Common myeloid progenitor, CD34-positive (primary cell): ENCODE results near the gene FBXL15.

Source experiments
- CTCF ChIA-PET: fragments of 350-600 bp; sonication (Branson Sonifier 250); formaldehyde crosslinking; loops from one replicate; lab custom pipeline; 2021; ENCODE audit warnings: antibody characterized with exemption; lab: Charles Lee
- POLR2A ChIA-PET: fragments of 350-600 bp; sonication (Branson Sonifier 250); formaldehyde crosslinking; loops from one replicate; lab custom pipeline; 2021; ENCODE audit warnings: antibody characterized with exemption; lab: Charles Lee
- DNase-seq, 3 donors: peaks; one replicate each; pipeline versions ENCODE4 v3.0.0 to v3.0.0-alpha.2; 2013
- H3K27ac ChIP-seq, 2 experiments: 1 replicate in 1 of 2; 2 replicates in 1 of 2; pipeline ENCODE4 v1.7.0; 2013; ENCODE audit warnings: inconsistent platforms in 2 of 2, low read length in 2 of 2, mild to moderate bottlenecking in 2 of 2, low read depth in 1 of 2, moderate library complexity in 1 of 2; ENCODE audit not compliant: severe bottlenecking in 2 of 2, insufficient read depth in 1 of 2, poor library complexity in 1 of 2
- H3K27me3 ChIP-seq, 5 experiments: replicated peaks in 2 of 5; 1 replicate in 3 of 5; 2 replicates in 2 of 5; pipeline versions ENCODE4 v1.6.1 to v1.7.0; 2013; ENCODE audit warnings: low read length in 4 of 5, mild to moderate bottlenecking in 2 of 5, moderate library complexity in 2 of 5, inconsistent platforms in 1 of 5; ENCODE audit not compliant: insufficient read depth in 5 of 5, control insufficient read depth in 4 of 5
- H3K36me3 ChIP-seq, 4 experiments: 1 replicate in 2 of 4; 2 replicates in 2 of 4; pipeline versions ENCODE4 v1.6.1 to v1.7.0; 2013; ENCODE audit warnings: low read length in 3 of 4, control low read depth in 1 of 4, mild to moderate bottlenecking in 1 of 4; ENCODE audit not compliant: control insufficient read depth in 4 of 4, insufficient read depth in 4 of 4
- H3K4me1 ChIP-seq, 4 experiments: 1 replicate in 3 of 4; 2 replicates in 1 of 4; pipeline versions ENCODE4 v1.6.1 to v1.7.1; 2013; ENCODE audit warnings: low read length in 3 of 4, mild to moderate bottlenecking in 3 of 4, control low read depth in 1 of 4, inconsistent platforms in 1 of 4, moderate library complexity in 1 of 4; ENCODE audit not compliant: control insufficient read depth in 4 of 4, insufficient read depth in 4 of 4; ENCODE audit errors: control extremely low read depth in 1 of 4
- H3K4me3 ChIP-seq, 7 experiments: 1 replicate in 4 of 7; 2 replicates in 3 of 7; pipeline versions ENCODE4 v1.5.1 to v1.7.0; 2013; ENCODE audit warnings: mild to moderate bottlenecking in 7 of 7, low read length in 6 of 7, moderate library complexity in 6 of 7, inconsistent platforms in 2 of 7, low read depth in 2 of 7, control low read depth in 1 of 7; ENCODE audit not compliant: insufficient read depth in 4 of 7, control insufficient read depth in 1 of 7; ENCODE audit errors: extremely low read depth in 1 of 7
- H3K9me3 ChIP-seq, 5 experiments: 1 replicate in 4 of 5; 2 replicates in 1 of 5; pipeline versions ENCODE4 v1.6.1 to v1.7.1; 2013; ENCODE audit warnings: low read length in 4 of 5, mild to moderate bottlenecking in 2 of 5, inconsistent platforms in 1 of 5, low read depth in 1 of 5, moderate library complexity in 1 of 5; ENCODE audit not compliant: control insufficient read depth in 4 of 5, insufficient read depth in 2 of 5; ENCODE audit errors: control extremely low read depth in 1 of 5
- WGBS: methylation state at CpG from one replicate; pipeline ENCODE4 v1.1.5; 2013; ENCODE audit not compliant: insufficient coverage; 5-methylcytosine and 5-hydroxymethylcytosine counted together

Gene FBXL15

GRCh38 chr10:102413053-102413705 is 7.5 kb upstream of the FBXL15 start:
- H3K4me3 ChIP-seq, result no peak overlapping the region
- ChIA-PET CTCF (interaction anchor here (0.9 to 5.4 kb wide), 7 partner anchors 9 to 40 kb away, joined by 3 to 20 read pairs (median 6); no protein-coding TSS in a partner anchor), POLR2A (no interaction called here)
- H3K9me3 ChIP-seq, result no peaks in the 10 kb centered on the region
- peak in 1 of 3 donors; percentile 28 for DNase-seq
- H3K4me1 ChIP-seq, result peaks cover 0 to 30% (median 22%) of the 10 kb centered on the region in 4 experiments
- peaks cover 2 to 48% (median 29%) of the 10 kb centered on the region in 5 experiments for H3K27me3 ChIP-seq
- WGBS, result 47% methylated on average over 4 of the region's 5 CpGs
- no peak overlapping the region for H3K27ac ChIP-seq
- H3K36me3 ChIP-seq, result no peaks in the 10 kb centered on the region

DNA sequence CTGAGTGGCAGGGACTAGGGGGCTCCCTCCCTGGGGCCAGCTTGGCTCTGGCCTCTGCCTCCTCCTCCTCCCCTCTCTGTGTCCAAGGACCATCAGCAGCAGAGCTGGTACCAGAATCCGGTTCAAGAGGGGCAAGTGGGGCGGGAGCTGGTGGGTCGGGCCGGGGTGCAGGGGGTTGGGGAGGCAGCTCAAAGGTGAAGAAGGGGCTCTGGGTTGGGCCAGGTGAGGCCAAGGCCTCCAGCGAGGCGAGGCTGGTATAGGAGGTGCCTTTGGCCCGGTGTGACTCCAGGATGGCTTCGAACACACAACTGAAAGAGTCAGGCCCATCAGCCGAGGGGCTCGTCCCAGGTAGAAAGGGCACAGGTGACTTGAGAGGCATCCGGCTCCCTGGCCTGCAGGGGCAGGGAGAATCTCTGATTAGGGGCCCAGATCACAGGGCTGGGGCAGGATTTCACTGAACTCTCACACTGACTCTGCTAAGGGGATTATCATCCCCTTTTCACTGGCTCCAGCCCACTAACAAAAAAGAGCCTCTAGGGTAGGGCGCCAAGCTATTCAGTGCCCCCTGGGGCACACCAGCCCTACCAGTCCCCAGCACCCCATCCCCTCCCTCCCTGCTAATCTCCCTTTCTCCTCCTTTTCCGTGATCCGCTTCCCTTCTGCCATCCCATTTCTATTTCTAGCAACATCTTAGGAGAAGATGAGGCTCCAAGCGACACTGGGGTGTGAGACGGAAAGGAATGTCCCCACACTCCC is 6.7 kb upstream of the FBXL15 start:
- CTCF ChIA-PET, result interaction anchor here (2.0 to 5.4 kb wide), 4 partner anchors 11 to 65 kb away, joined by 6 to 20 read pairs (median 12); no protein-coding TSS in a partner anchor
- Histone ChIP-seq H3K4me3 (no peak overlapping the region), H3K27ac (no peak overlapping the region), H3K4me1 (peaks cover 0 to 29% (median 22%) of the 10 kb centered on the region in 4 experiments), H3K27me3 (peaks cover 6 to 53% (median 33%) of the 10 kb centered on the region in 5 experiments), H3K36me3 (no peaks in the 10 kb centered on the region), H3K9me3 (no peaks in the 10 kb centered on the region)
- POLR2A ChIA-PET, result no interaction called here
- DNase-seq, result no peak
- 96% methylated on average over 16 of the region's 16 CpGs for WGBS

DNA sequence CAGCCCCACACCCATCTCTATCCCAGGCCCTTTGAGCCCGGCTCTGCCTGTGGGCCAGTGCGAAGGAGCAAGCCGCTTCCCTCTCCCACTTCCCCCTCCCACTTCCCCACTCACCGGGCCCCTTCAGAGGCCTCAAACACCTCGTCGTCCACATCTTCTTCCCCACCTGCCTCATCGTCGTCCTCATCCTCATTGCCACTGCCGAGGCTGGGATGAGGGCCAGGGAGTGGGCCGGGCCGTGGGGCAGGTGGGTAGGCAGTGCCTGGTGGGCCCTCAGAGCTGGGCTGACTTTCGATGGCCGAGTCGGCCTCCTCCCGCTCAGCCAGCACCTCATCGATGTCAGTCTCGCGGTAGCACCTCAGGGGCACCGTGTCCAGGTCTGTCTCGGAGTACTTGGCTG is 5.9 kb upstream of the FBXL15 start:
- no peaks in the 10 kb centered on the region for H3K36me3 ChIP-seq
- CTCF ChIA-PET, result interaction anchor here (1.3 to 5.4 kb wide), 3 partner anchors 10 to 65 kb away, joined by 3 to 20 read pairs (median 9); no protein-coding TSS in a partner anchor
- peaks cover 6 to 51% (median 28%) of the 10 kb centered on the region in 5 experiments for H3K27me3 ChIP-seq
- H3K4me3 ChIP-seq, result no peak overlapping the region
- H3K27ac ChIP-seq, result no peak overlapping the region
- H3K9me3 ChIP-seq, result no peaks in the 10 kb centered on the region
- POLR2A ChIA-PET, result no interaction called here
- WGBS, result 40% methylated on average over 9 of the region's 20 CpGs
- H3K4me1 ChIP-seq, result peaks cover 0 to 30% (median 24%) of the 10 kb centered on the region in 4 experiments
- no peak for DNase-seq

GRCh38 chr10:102416283-102416682 is 4.4 kb upstream of the FBXL15 start:
- DNase-seq, result no peak
- CTCF ChIA-PET, result interaction anchor here (2.1 kb wide), 1 partner anchor 63 kb away, joined by 9 read pairs; no protein-coding TSS in a partner anchor
- Histone ChIP-seq H3K9me3 (no peaks in the 10 kb centered on the region), H3K36me3 (no peaks in the 10 kb centered on the region), H3K27me3 (peaks cover 6 to 37% (median 17%) of the 10 kb centered on the region in 5 experiments), H3K4me3 (no peak overlapping the region), H3K27ac (no peak overlapping the region), H3K4me1 (peaks cover 0 to 25% (median 20%) of the 10 kb centered on the region in 4 experiments)
- 94% methylated on average over 6 of the region's 9 CpGs for WGBS
- POLR2A ChIA-PET, result no interaction called here

DNA sequence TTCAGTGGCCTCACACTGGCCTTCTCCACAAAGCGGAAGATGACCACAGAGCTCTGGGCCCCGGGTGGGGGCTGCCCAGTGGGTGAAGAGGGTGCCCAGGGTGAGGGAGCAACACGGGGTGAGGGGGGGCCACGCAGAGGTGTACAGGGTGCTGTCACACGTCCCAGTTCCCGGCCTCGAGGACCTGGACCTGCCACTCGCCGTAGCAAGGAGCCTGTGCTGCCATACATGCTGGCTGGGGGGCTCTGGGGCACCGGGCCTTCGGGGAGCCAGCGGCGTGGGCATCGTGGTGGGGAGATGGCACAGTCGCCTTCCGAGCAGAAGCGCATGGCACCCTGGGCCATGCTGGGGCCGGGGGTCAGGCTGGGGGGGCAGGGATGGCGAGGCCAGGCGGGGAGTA is 3.9 kb upstream of the FBXL15 start:
- POLR2A ChIA-PET, result no interaction called here
- H3K9me3 ChIP-seq, result no peaks in the 10 kb centered on the region
- no peaks in the 10 kb centered on the region for H3K36me3 ChIP-seq
- no peak for DNase-seq
- H3K4me1 ChIP-seq, result peaks cover 0 to 27% (median 22%) of the 10 kb centered on the region in 4 experiments
- CTCF ChIA-PET, result interaction anchor here (1.0 kb wide), 1 partner anchor 17 kb away, joined by 3 read pairs; no protein-coding TSS in a partner anchor
- WGBS, result 93% methylated on average over 13 of the region's 20 CpGs
- H3K27ac ChIP-seq, result no peak overlapping the region
- peaks cover 6 to 32% (median 15%) of the 10 kb centered on the region in 5 experiments for H3K27me3 ChIP-seq
- no peak overlapping the region for H3K4me3 ChIP-seq

- CTCF ChIA-PET, result interaction anchor here (1.9 kb wide), 1 partner anchor 15 kb away, joined by 7 read pairs; no protein-coding TSS in a partner anchor
- peak within 1 kb of the TSS; percentile 13 to 96 (median 90) for H3K4me3 ChIP-seq
Observed at GRCh38 chr10:102418622-102419268, 1.9 kb upstream of the FBXL15 start, which contains the start of gene PSD. Gene PSD, minus strand, starts transcription at chr10:102418785. Its CDS starts 1,747 bp downstream, at chr10:102417038.

More at GRCh38 chr10:102418622-102419268, 1.9 kb upstream of the FBXL15 start, which contains the start of gene PSD:
- peak in 1 of 3 donors; percentile 15 for DNase-seq
- Histone ChIP-seq H3K36me3 (peaks cover 2 to 8% (median 6%) of the 10 kb centered on the region in 4 experiments), H3K4me1 (peaks cover 3 to 45% (median 40%) of the 10 kb centered on the region in 4 experiments), H3K27me3 (peaks cover 6 to 25% (median 11%) of the 10 kb centered on the region in 5 experiments), H3K9me3 (no peaks in the 10 kb centered on the region), H3K27ac (no peak within 1 kb of the TSS)
- whole genome bisulfite sequencing, result 7% methylated on average over 34 of the region's 45 CpGs
- POLR2A ChIA-PET, result no interaction called here
